GM12864 (cell line): ENCODE measurements around the gene TACSTD2.

Experiments
- DNase-seq: peaks from one replicate; pipeline ENCODE4 v3.0.0-alpha.2; 2011; ENCODE audit warnings: low read depth
- H3K4me3 ChIP-seq: 2 replicates; pipeline ENCODE4 v1.5.1; 2011; ENCODE audit warnings: mild to moderate bottlenecking, low read depth, low read length, control low read depth
- CTCF ChIP-seq: IDR thresholded peaks from 2 replicates; pipeline ENCODE4 v1.5.1; 2011; ENCODE audit warnings: low read depth, mild to moderate bottlenecking, moderate library complexity, low read length, control low read depth, inconsistent platforms; ENCODE audit errors: missing control alignments

Gene TACSTD2

GRCh38 chr1:58581641-58582040 lies 4.6 kb upstream of the TACSTD2 start:
- no peak for TF ChIP-seq CTCF
- no peak for DNase-seq
- no peak overlapping the region for H3K4me3 ChIP-seq

GRCh38 chr1:58580186-58580585 lies 3.1 kb upstream of the TACSTD2 start:
- TF ChIP-seq CTCF: no peak
- no peak for DNase-seq
- no peak overlapping the region for H3K4me3 ChIP-seq

GRCh38 chr1:58577654-58578030 lies 590 bp upstream of the TACSTD2 start:
- no peak for DNase-seq
- no peak overlapping the region for H3K4me3 ChIP-seq
- no peak for TF ChIP-seq CTCF

- no peak for DNase-seq
- H3K4me3 ChIP-seq: no peak overlapping the region
These were observed 726 bp downstream of the TACSTD2 start for GRCh38 chr1:58576325-58576726.

GRCh38 chr1:58575551-58576324 lies 1.3 kb downstream of the TACSTD2 start:
- DNase-seq: no peak
- no peak for TF ChIP-seq CTCF
- H3K4me3 ChIP-seq: no peak overlapping the region

More at GRCh38 chr1:58576325-58576726, 726 bp downstream of the TACSTD2 start:
- no peak for TF ChIP-seq CTCF

GRCh38 chr1:58574816-58575215 lies 2.2 kb downstream of the TACSTD2 start:
- no peak overlapping the region for H3K4me3 ChIP-seq
- TF ChIP-seq CTCF: no peak
- DNase-seq: no peak
